Fibroblast of lung (primary cell): ENCODE results near the gene CLTC. TPM values are rescaled to one million over a fixed set of nuclear protein-coding genes. Genes with fewer than 3 reads are reported as not detected.
A peak's percentile ranks its signal among the peaks of the same experiment; 100 is the strongest.

ENCODE experiments used
- DNase-seq, 2 donors: peaks; one replicate each; pipeline versions ENCODE4 v3.0.0 to v3.0.0-alpha.2; 2010; ENCODE audit warnings: low read depth in 2 of 2
- H2AFZ ChIP-seq: 2 replicates; pipeline ENCODE4 v1.5.1; 2012; ENCODE audit warnings: low read length, control low read depth, inconsistent platforms
- H3K27ac ChIP-seq: 2 replicates; pipeline ENCODE4 v1.5.1; 2011; ENCODE audit warnings: low read length, control low read depth; ENCODE audit not compliant: insufficient read depth
- H3K27me3 ChIP-seq: 2 replicates; pipeline ENCODE4 v1.5.1; 2011; ENCODE audit warnings: mild to moderate bottlenecking, low read length; ENCODE audit not compliant: control insufficient read depth, insufficient read depth
- H3K36me3 ChIP-seq: 2 replicates; pipeline ENCODE4 v1.5.1; 2011; ENCODE audit warnings: low read length; ENCODE audit not compliant: control insufficient read depth, insufficient read depth
- H3K4me1 ChIP-seq: 2 replicates; pipeline ENCODE4 v1.5.1; 2011; ENCODE audit warnings: low read length; ENCODE audit not compliant: control insufficient read depth, insufficient read depth; ENCODE audit errors: extremely low read depth
- H3K4me2 ChIP-seq: 2 replicates; pipeline ENCODE4 v1.5.1; 2011; ENCODE audit warnings: low read length, control low read depth; ENCODE audit not compliant: insufficient read depth; ENCODE audit errors: extremely low read depth
- H3K4me3 ChIP-seq, 4 experiments: fragments of 200-600 bp in 1 of 4; sonication (generic) in 1 of 4; replicated peaks in 1 of 4; 2 replicates each; pipeline ENCODE4 v1.5.1; 2011 to 2016; ENCODE audit warnings: low read length in 4 of 4, low read depth in 3 of 4, mild to moderate bottlenecking in 3 of 4, control low read depth in 2 of 4, inconsistent platforms in 1 of 4, mixed read lengths in 1 of 4; ENCODE audit not compliant: insufficient read depth in 1 of 4; ENCODE audit errors: control extremely low read depth in 1 of 4
- H3K79me2 ChIP-seq: 2 replicates; pipeline ENCODE4 v1.5.1; 2012; ENCODE audit warnings: mild to moderate bottlenecking, low read length, inconsistent platforms; ENCODE audit not compliant: control insufficient read depth, insufficient read depth
- H3K9ac ChIP-seq: 2 replicates; pipeline ENCODE4 v1.5.1; 2011; ENCODE audit warnings: mild to moderate bottlenecking, low read length, control low read depth; ENCODE audit not compliant: insufficient read depth
- H3K9me3 ChIP-seq: 2 replicates; pipeline ENCODE4 v1.5.1; 2012; ENCODE audit warnings: low read depth, low read length; ENCODE audit not compliant: control insufficient read depth, insufficient read depth
- H4K20me1 ChIP-seq: 2 replicates; pipeline ENCODE4 v1.5.1; 2011; ENCODE audit warnings: low read length; ENCODE audit not compliant: control insufficient read depth, insufficient read depth; ENCODE audit errors: extremely low read depth
- EZH2 ChIP-seq: IDR thresholded peaks from 2 replicates; pipeline ENCODE4 v1.5.1; 2012; ENCODE audit warnings: low read length, control low read depth, mild to moderate bottlenecking; ENCODE audit errors: missing control alignments
- polyA plus RNA-seq, 2 donors: library from polyadenylated mRNA; depleted of rRNA in 1 of 2; stranded (reverse) in 1 of 2; unstranded in 1 of 2; fragments of >200 nt; gene quantifications; 2 replicates each; pipeline ENCODE4 v1.2.1, GENCODE V29; 2011 to 2012; ENCODE audit warnings: missing spikeins in 1 of 2
- total RNA-seq: library from RNA; depleted of rRNA; stranded (reverse); fragments of >200 nt; gene quantifications from 2 replicates; pipeline ENCODE4 v1.2.1, GENCODE V29; 2014
- TF ChIP-seq, protein P1 (sequence below), 2 donors: IDR thresholded peaks in 1 of 2; conservative IDR thresholded peaks in 1 of 2; 1 replicate in 1 of 2; 2 replicates in 1 of 2; pipeline ENCODE4 v1.5.1; 2011 to 2012; ENCODE audit warnings: low read length in 2 of 2, control low read depth in 1 of 2, inconsistent platforms in 1 of 2, low read depth in 1 of 2, mild to moderate bottlenecking in 1 of 2

Gene CLTC
- total and polyA plus RNA-seq, 2 donors (not counting 1 experiment from before 2014, with no cell fraction given), result 468 to 621 TPM

DNA sequence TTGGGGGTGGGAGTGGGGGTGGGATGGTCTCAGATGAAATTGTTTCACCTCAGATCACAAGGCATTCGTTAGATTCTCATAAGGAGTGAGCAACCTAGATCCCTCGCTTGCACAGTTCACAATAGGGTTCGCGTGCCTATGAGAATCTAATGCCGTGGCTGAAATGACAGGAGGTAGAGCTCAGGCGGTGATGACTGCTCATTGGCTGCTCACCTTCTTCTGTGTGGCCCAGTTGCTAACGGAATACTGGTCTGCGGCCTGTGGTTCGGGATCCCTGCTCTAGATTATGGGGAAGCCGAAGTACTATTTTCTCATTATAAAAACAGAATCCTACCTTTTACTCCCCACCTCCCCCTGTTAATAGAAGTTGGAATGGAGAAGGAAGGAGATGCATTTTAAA, 18.9 kb downstream of the CLTC start:
- H3K4me1 ChIP-seq, result no peaks in the 10 kb centered on the region
- no peak for DNase-seq
- no peak overlapping the region for H2AFZ ChIP-seq
- H3K79me2 ChIP-seq, result peaks cover 96% of the 10 kb centered on the region
- no peak overlapping the region for H3K27ac ChIP-seq
- no peak overlapping the region for H3K4me3 ChIP-seq
- H3K4me2 ChIP-seq, result no peak overlapping the region
- no peaks in the 10 kb centered on the region for H3K36me3 ChIP-seq
- H3K9me3 ChIP-seq, result no peaks in the 10 kb centered on the region
- H3K27me3 ChIP-seq, result no peaks in the 10 kb centered on the region
- no peak overlapping the region for H3K9ac ChIP-seq
- TF ChIP-seq, protein P1, sequence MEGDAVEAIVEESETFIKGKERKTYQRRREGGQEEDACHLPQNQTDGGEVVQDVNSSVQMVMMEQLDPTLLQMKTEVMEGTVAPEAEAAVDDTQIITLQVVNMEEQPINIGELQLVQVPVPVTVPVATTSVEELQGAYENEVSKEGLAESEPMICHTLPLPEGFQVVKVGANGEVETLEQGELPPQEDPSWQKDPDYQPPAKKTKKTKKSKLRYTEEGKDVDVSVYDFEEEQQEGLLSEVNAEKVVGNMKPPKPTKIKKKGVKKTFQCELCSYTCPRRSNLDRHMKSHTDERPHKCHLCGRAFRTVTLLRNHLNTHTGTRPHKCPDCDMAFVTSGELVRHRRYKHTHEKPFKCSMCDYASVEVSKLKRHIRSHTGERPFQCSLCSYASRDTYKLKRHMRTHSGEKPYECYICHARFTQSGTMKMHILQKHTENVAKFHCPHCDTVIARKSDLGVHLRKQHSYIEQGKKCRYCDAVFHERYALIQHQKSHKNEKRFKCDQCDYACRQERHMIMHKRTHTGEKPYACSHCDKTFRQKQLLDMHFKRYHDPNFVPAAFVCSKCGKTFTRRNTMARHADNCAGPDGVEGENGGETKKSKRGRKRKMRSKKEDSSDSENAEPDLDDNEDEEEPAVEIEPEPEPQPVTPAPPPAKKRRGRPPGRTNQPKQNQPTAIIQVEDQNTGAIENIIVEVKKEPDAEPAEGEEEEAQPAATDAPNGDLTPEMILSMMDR (conservative IDR thresholded peaks at IDR 0.05 in 1 of 2, IDR thresholded peaks at IDR 0.05 in 1 of 2; ENCODE audit: low read depth in 1 of 2, low read length in 2 of 2), result no peak
- TF ChIP-seq EZH2, result no peak
- H4K20me1 ChIP-seq, result peaks cover 9% of the 10 kb centered on the region

- H3K79me2 ChIP-seq, result peaks cover 96% of the 10 kb centered on the region
- H3K4me3 ChIP-seq, result no peak overlapping the region
- no peak overlapping the region for H3K9ac ChIP-seq
- no peaks in the 10 kb centered on the region for H3K27me3 ChIP-seq
- no peaks in the 10 kb centered on the region for H3K9me3 ChIP-seq
- TF ChIP-seq, protein P1 (conservative IDR thresholded peaks at IDR 0.05 in 1 of 2, IDR thresholded peaks at IDR 0.05 in 1 of 2; ENCODE audit: low read depth in 1 of 2, low read length in 2 of 2), result no peak
- no peak for TF ChIP-seq EZH2
- H3K4me2 ChIP-seq, result peak overlapping the region; percentile 7
- peak in 1 of 2 donors; percentile 20 for DNase-seq
- H3K27ac ChIP-seq, result no peak overlapping the region
- H4K20me1 ChIP-seq, result peaks cover 11% of the 10 kb centered on the region
- H3K4me1 ChIP-seq, result peaks cover 2% of the 10 kb centered on the region
- no peaks in the 10 kb centered on the region for H3K36me3 ChIP-seq
- H2AFZ ChIP-seq, result no peak overlapping the region
Observed at GRCh38 chr17:59641799-59642484, 22.2 kb downstream of the CLTC start.

GRCh38 chr17:59642565-59642964, 22.9 kb downstream of the CLTC start:
- peaks cover 2% of the 10 kb centered on the region for H3K4me1 ChIP-seq
- H3K4me3 ChIP-seq, result no peak overlapping the region
- H3K27ac ChIP-seq, result no peak overlapping the region
- no peak overlapping the region for H2AFZ ChIP-seq
- H3K9ac ChIP-seq, result no peak overlapping the region
- TF ChIP-seq EZH2, result no peak
- TF ChIP-seq, protein P1 (conservative IDR thresholded peaks at IDR 0.05 in 1 of 2, IDR thresholded peaks at IDR 0.05 in 1 of 2; ENCODE audit: low read depth in 1 of 2, low read length in 2 of 2), result no peak
- H3K79me2 ChIP-seq, result peaks cover 98% of the 10 kb centered on the region
- peaks cover 2% of the 10 kb centered on the region for H3K36me3 ChIP-seq
- no peaks in the 10 kb centered on the region for H3K9me3 ChIP-seq
- no peak for DNase-seq
- H3K4me2 ChIP-seq, result no peak overlapping the region
- H4K20me1 ChIP-seq, result peaks cover 11% of the 10 kb centered on the region
- no peaks in the 10 kb centered on the region for H3K27me3 ChIP-seq
